GM23248 (cell line): ENCODE measurements around the gene IRAK1BP1. TPM values are rescaled to one million over a fixed set of nuclear protein-coding genes. Genes with fewer than 3 reads are reported as not detected.

Experiments
- DNase-seq: peaks from one replicate; pipeline ENCODE4 v3.0.0-alpha.2; 2015
- H2AFZ ChIP-seq: fragments of 200-600 bp; sonication (generic); 2 replicates; pipeline ENCODE4 v1.6.1; 2016; ENCODE audit warnings: antibody characterized with exemption
- H3F3A ChIP-seq: fragments of 200-600 bp; sonication (generic); 2 replicates; pipeline ENCODE4 v1.6.1; 2016; ENCODE audit warnings: mild to moderate bottlenecking, antibody characterized with exemption, mixed run types; ENCODE audit not compliant: insufficient read depth
- H3K27ac ChIP-seq: fragments of 200-600 bp; sonication (generic); 2 replicates; pipeline ENCODE4 v1.5.1; 2016; ENCODE audit warnings: mild to moderate bottlenecking
- H3K27me3 ChIP-seq: fragments of 200-600 bp; sonication (generic); replicated peaks from 2 replicates; pipeline ENCODE4 v1.6.1; 2016; ENCODE audit warnings: mild to moderate bottlenecking; ENCODE audit not compliant: insufficient read depth
- H3K36me3 ChIP-seq: fragments of 200-600 bp; sonication (generic); 2 replicates; pipeline ENCODE4 v1.6.1; 2016; ENCODE audit warnings: low read depth, mild to moderate bottlenecking
- H3K4me1 ChIP-seq: fragments of 200-600 bp; sonication (generic); 2 replicates; pipeline ENCODE4 v1.6.1; 2016; ENCODE audit warnings: mild to moderate bottlenecking; ENCODE audit not compliant: insufficient read depth
- H3K4me2 ChIP-seq: fragments of 200-600 bp; sonication (generic); one replicate; pipeline ENCODE4 v1.6.1; 2016; ENCODE audit warnings: mild to moderate bottlenecking; ENCODE audit not compliant: unreplicated experiment
- H3K4me3 ChIP-seq: fragments of 200-600 bp; sonication (generic); 2 replicates; pipeline ENCODE4 v1.5.1; 2016; ENCODE audit warnings: mild to moderate bottlenecking
- H3K79me2 ChIP-seq: fragments of 200-600 bp; sonication (generic); 2 replicates; pipeline ENCODE4 v1.6.1; 2016; ENCODE audit warnings: mild to moderate bottlenecking; ENCODE audit not compliant: insufficient read depth
- H3K9ac ChIP-seq: fragments of 200-600 bp; sonication (generic); 2 replicates; pipeline ENCODE4 v1.6.1; 2016; ENCODE audit warnings: mild to moderate bottlenecking
- H3K9me2 ChIP-seq: fragments of 200-600 bp; sonication (generic); 2 replicates; pipeline ENCODE4 v1.6.1; 2016; ENCODE audit warnings: mixed run types, mild to moderate bottlenecking, moderate library complexity; ENCODE audit not compliant: insufficient read depth
- H3K9me3 ChIP-seq: fragments of 200-600 bp; sonication (generic); one replicate; pipeline ENCODE4 v1.6.1; 2017; ENCODE audit warnings: low read depth
- H4K20me1 ChIP-seq: fragments of 200-600 bp; sonication (generic); 2 replicates; pipeline ENCODE4 v1.6.0; 2016; ENCODE audit not compliant: insufficient read depth
- EZH2 ChIP-seq: fragments of 200-600 bp; sonication (generic); IDR thresholded peaks from 2 replicates; pipeline ENCODE4 v1.6.1; 2018; ENCODE audit warnings: antibody characterized with exemption, mild to moderate bottlenecking; ENCODE audit not compliant: insufficient read depth, poor library complexity, severe bottlenecking
- EZH2phosphoT487 ChIP-seq: fragments of 200-600 bp; sonication (generic); IDR thresholded peaks from 2 replicates; pipeline ENCODE4 v1.6.1; 2018; ENCODE audit warnings: antibody characterized with exemption, moderate library complexity, mild to moderate bottlenecking, low read depth; ENCODE audit not compliant: insufficient read depth
- WGBS, 2 experiments: methylation state at CpG; one replicate each; pipeline ENCODE4 v1.1.6; 2015 to 2017; ENCODE audit warnings: low lambda C conversion rate in 2 of 2, low coverage in 1 of 2; ENCODE audit errors: missing lambda C conversion rate in 2 of 2; 5-methylcytosine and 5-hydroxymethylcytosine counted together
- in situ Hi-C: fragments of 300-500 bp; cut with MboI; formaldehyde crosslinking; loops from 2 replicates; pipeline ENCODE4 v1.15.0; 2020
- polyA plus RNA-seq: library from polyadenylated mRNA; unstranded; fragments of >200 nt; fragmentation: Nextera tagmentation; extraction: Ambion mirVana; gene quantifications from 2 replicates; pipeline ENCODE4 v1.2.1, GENCODE V29; 2016
- total RNA-seq: library from RNA; depleted of rRNA; stranded (reverse); fragments of >200 nt; shearing (Covaris generic); gene quantifications from 2 replicates; pipeline ENCODE4 v1.2.3, GENCODE V29; 2014

The IRAK1BP1 gene
- total and polyA plus RNA-seq, 2 experiments from 2014 or later: 2.0 to 4.2 TPM

GRCh38 chr6:78831492-78831891 is 35.9 kb upstream of the IRAK1BP1 start:
- Histone ChIP-seq H3F3A (no peaks in the 10 kb centered on the region), H3K4me1 (no peaks in the 10 kb centered on the region), H2AFZ (no peak overlapping the region), H3K27me3 (no peaks in the 10 kb centered on the region), H3K9me2 (no peaks in the 10 kb centered on the region), H3K79me2 (no peaks in the 10 kb centered on the region), H3K9ac (no peak overlapping the region), H3K36me3 (no peaks in the 10 kb centered on the region), H3K4me2 (no peak overlapping the region), H3K27ac (no peak overlapping the region), H3K4me3 (no peak overlapping the region), H3K9me3 (no peaks in the 10 kb centered on the region), H4K20me1 (no peaks in the 10 kb centered on the region)
- no peak for TF ChIP-seq EZH2
- TF ChIP-seq EZH2phosphoT487: no peak
- WGBS, 2 experiments: 21 to 33% methylated on average over 2 of the region's 2 CpGs
- DNase-seq: no peak
- in situ Hi-C loops: no loop called here

GRCh38 chr6:78832091-78832808 is 35.1 kb upstream of the IRAK1BP1 start:
- H3F3A ChIP-seq: no peaks in the 10 kb centered on the region
- no peaks in the 10 kb centered on the region for H3K4me1 ChIP-seq
- H4K20me1 ChIP-seq: no peaks in the 10 kb centered on the region
- no peak overlapping the region for H2AFZ ChIP-seq
- no peaks in the 10 kb centered on the region for H3K27me3 ChIP-seq
- no peak overlapping the region for H3K9ac ChIP-seq
- H3K4me2 ChIP-seq: no peak overlapping the region
- TF ChIP-seq EZH2phosphoT487 (no peak), EZH2 (no peak)
- in situ Hi-C loops: no loop called here
- no peak for DNase-seq
- H3K9me2 ChIP-seq: no peaks in the 10 kb centered on the region
- H3K36me3 ChIP-seq: no peaks in the 10 kb centered on the region
- no peak overlapping the region for H3K27ac ChIP-seq
- no peak overlapping the region for H3K4me3 ChIP-seq
- no peaks in the 10 kb centered on the region for H3K79me2 ChIP-seq
- no peaks in the 10 kb centered on the region for H3K9me3 ChIP-seq

- Histone ChIP-seq H2AFZ (no peak overlapping the region), H3K79me2 (no peaks in the 10 kb centered on the region), H3K9me3 (no peaks in the 10 kb centered on the region), H3K9ac (no peak overlapping the region), H3K4me1 (no peaks in the 10 kb centered on the region), H4K20me1 (no peaks in the 10 kb centered on the region), H3K4me2 (no peak overlapping the region), H3K9me2 (no peaks in the 10 kb centered on the region), H3K27ac (no peak overlapping the region), H3K36me3 (no peaks in the 10 kb centered on the region), H3K27me3 (no peaks in the 10 kb centered on the region), H3K4me3 (no peak overlapping the region), H3F3A (no peaks in the 10 kb centered on the region)
- TF ChIP-seq EZH2 (no peak), EZH2phosphoT487 (no peak)
- in situ Hi-C loops: no loop called here
- DNase-seq: peak; percentile 26
Measured at GRCh38 chr6:78835817-78836216, 31.5 kb upstream of the IRAK1BP1 start.

- no peaks in the 10 kb centered on the region for H3F3A ChIP-seq
- H3K36me3 ChIP-seq: no peaks in the 10 kb centered on the region
- H3K4me2 ChIP-seq: no peak overlapping the region
- no peak overlapping the region for H2AFZ ChIP-seq
- H3K9me3 ChIP-seq: no peaks in the 10 kb centered on the region
- TF ChIP-seq EZH2phosphoT487 (no peak), EZH2 (no peak)
- no peaks in the 10 kb centered on the region for H3K9me2 ChIP-seq
- in situ Hi-C loops: no loop called here
- H3K4me1 ChIP-seq: no peaks in the 10 kb centered on the region
- H3K79me2 ChIP-seq: no peaks in the 10 kb centered on the region
- no peak overlapping the region for H3K27ac ChIP-seq
- 40 to 41% methylated on average over 3 of the region's 3 CpGs for WGBS, 2 experiments
- no peak overlapping the region for H3K4me3 ChIP-seq
- no peaks in the 10 kb centered on the region for H3K27me3 ChIP-seq
- no peaks in the 10 kb centered on the region for H4K20me1 ChIP-seq
- H3K9ac ChIP-seq: no peak overlapping the region
- DNase-seq: no peak
Measured at GRCh38 chr6:78836598-78836997, 30.8 kb upstream of the IRAK1BP1 start.

- in situ Hi-C loops: no loop called here
- no peaks in the 10 kb centered on the region for H3K9me3 ChIP-seq
Measured at GRCh38 chr6:78841111-78841510, 26.2 kb upstream of the IRAK1BP1 start.

More at GRCh38 chr6:78841111-78841510, 26.2 kb upstream of the IRAK1BP1 start:
- H3F3A ChIP-seq: no peaks in the 10 kb centered on the region
- no peak overlapping the region for H3K27ac ChIP-seq
- no peaks in the 10 kb centered on the region for H3K36me3 ChIP-seq
- DNase-seq: no peak
- no peaks in the 10 kb centered on the region for H3K4me1 ChIP-seq
- no peaks in the 10 kb centered on the region for H3K9me2 ChIP-seq
- H3K27me3 ChIP-seq: no peaks in the 10 kb centered on the region
- no peak overlapping the region for H2AFZ ChIP-seq
- no peaks in the 10 kb centered on the region for H4K20me1 ChIP-seq
- no peaks in the 10 kb centered on the region for H3K79me2 ChIP-seq
- no peak overlapping the region for H3K4me2 ChIP-seq
- TF ChIP-seq EZH2: no peak
- TF ChIP-seq EZH2phosphoT487: no peak
- H3K9ac ChIP-seq: no peak overlapping the region
- H3K4me3 ChIP-seq: no peak overlapping the region
